Neural cell (in vitro differentiated cells): Measurements from ENCODE around the gene TSFM. TPM values are rescaled to one million over a fixed set of nuclear protein-coding genes. Genes with fewer than 3 reads are reported as not detected.

Experiments used
- H2AFZ ChIP-seq: fragments of 200-600, 300-800 bp; sonication (generic), shearing (Covaris generic); 2 replicates; pipeline ENCODE4 v1.6.0; 2014; ENCODE audit warnings: low read depth, mild to moderate bottlenecking, antibody characterized with exemption, low read length, moderate library complexity
- H3F3A ChIP-seq: fragments of 200-600 bp; shearing (Covaris generic); 2 replicates; pipeline ENCODE4 v1.6.1; 2016; ENCODE audit warnings: mild to moderate bottlenecking, moderate library complexity, mixed read lengths, antibody characterized with exemption, low read length; ENCODE audit not compliant: insufficient read depth, poor library complexity, severe bottlenecking
- H3K27ac ChIP-seq: fragments of 200-600, 300-800 bp; sonication (generic), shearing (Covaris generic); 2 replicates; pipeline ENCODE4 v1.5.1; 2014; ENCODE audit warnings: mild to moderate bottlenecking, low read length, moderate library complexity
- H3K27me3 ChIP-seq: fragments of 300-800, 200-600 bp; sonication (generic), shearing (Covaris generic); 2 replicates; pipeline ENCODE4 v1.6.0; 2014; ENCODE audit warnings: mild to moderate bottlenecking, low read depth, low read length, moderate library complexity; ENCODE audit not compliant: insufficient read depth
- H3K36me3 ChIP-seq: fragments of 300-800, 200-600 bp; sonication (generic), shearing (Covaris generic); 2 replicates; pipeline ENCODE4 v1.5.1; 2014; ENCODE audit warnings: mild to moderate bottlenecking, antibody characterized with exemption, low read length, moderate library complexity; ENCODE audit not compliant: insufficient read depth
- H3K4me2 ChIP-seq: fragments of 300-800, 200-600 bp; sonication (generic), shearing (Covaris generic); 2 replicates; pipeline ENCODE4 v1.6.0; 2014; ENCODE audit warnings: mild to moderate bottlenecking, low read length
- H3K4me3 ChIP-seq: fragments of 300-800, 200-600 bp; sonication (generic), shearing (Covaris generic); 2 replicates; pipeline ENCODE4 v1.5.1; 2014; ENCODE audit warnings: mild to moderate bottlenecking, low read length, moderate library complexity
- H3K79me2 ChIP-seq: fragments of 200-600 bp; shearing (Covaris generic); replicated peaks from 2 replicates; pipeline ENCODE4 v1.6.0; 2014; ENCODE audit warnings: mild to moderate bottlenecking, low read length, moderate library complexity; ENCODE audit not compliant: insufficient read depth
- H3K9ac ChIP-seq: fragments of 300-800, 200-600 bp; sonication (generic), shearing (Covaris generic); 2 replicates; pipeline ENCODE4 v1.6.1; 2016; ENCODE audit warnings: mild to moderate bottlenecking, low read length, mixed read lengths
- H3K9me2 ChIP-seq: fragments of 200-600 bp; shearing (Covaris generic); 2 replicates; pipeline ENCODE4 v1.6.1; 2016; ENCODE audit warnings: mild to moderate bottlenecking, low read length, mixed read lengths; ENCODE audit not compliant: insufficient read depth
- H3K9me3 ChIP-seq: fragments of 200-600, 300-800 bp; sonication (generic), shearing (Covaris generic); 2 replicates; pipeline ENCODE4 v1.6.1; 2016; ENCODE audit warnings: mild to moderate bottlenecking, mixed run types, low read length, moderate library complexity, mixed read lengths
- H4K20me1 ChIP-seq: fragments of 200-600 bp; shearing (Covaris generic); 2 replicates; pipeline ENCODE4 v1.6.1; 2016; ENCODE audit warnings: mild to moderate bottlenecking, mixed run types; ENCODE audit not compliant: insufficient read depth
- CTCF ChIP-seq: fragments of 450-650 bp; IDR thresholded peaks from 2 replicates; pipeline ENCODE4 v1.5.1; 2014; ENCODE audit warnings: antibody characterized with exemption, mild to moderate bottlenecking, moderate library complexity; ENCODE audit not compliant: poor library complexity, severe bottlenecking
- EP300 ChIP-seq: fragments of 450-650 bp; conservative IDR thresholded peaks from 2 replicates; pipeline ENCODE4 v1.6.1; 2014; ENCODE audit warnings: antibody characterized with exemption, mild to moderate bottlenecking, moderate library complexity; ENCODE audit not compliant: poor library complexity, severe bottlenecking
- EZH2 ChIP-seq: fragments of 200-600, 300-800 bp; shearing (Covaris generic), sonication (generic); IDR thresholded peaks from 2 replicates; pipeline ENCODE4 v1.6.1; 2014; ENCODE audit warnings: antibody characterized with exemption, low read length, borderline replicate concordance, mild to moderate bottlenecking; ENCODE audit not compliant: insufficient read depth, poor library complexity, severe bottlenecking
- MXI1 ChIP-seq: fragments of 450-650 bp; conservative IDR thresholded peaks from 2 replicates; pipeline ENCODE4 v1.6.1; 2014; ENCODE audit warnings: antibody characterized with exemption, mild to moderate bottlenecking; ENCODE audit not compliant: poor library complexity, severe bottlenecking
- POLR2AphosphoS5 ChIP-seq: IDR thresholded peaks from 2 replicates; pipeline ENCODE4 v1.6.1; 2012
- RAD21 ChIP-seq: fragments of 450-650 bp; conservative IDR thresholded peaks from 2 replicates; pipeline ENCODE4 v1.6.1; 2014; ENCODE audit warnings: antibody characterized with exemption, mild to moderate bottlenecking, moderate library complexity
- REST ChIP-seq: IDR thresholded peaks from 2 replicates; pipeline ENCODE4 v1.6.1; 2012; ENCODE audit warnings: borderline replicate concordance
- SMC3 ChIP-seq: fragments of 450-650 bp; conservative IDR thresholded peaks from 2 replicates; pipeline ENCODE4 v1.6.1; 2014; ENCODE audit warnings: antibody characterized with exemption, mild to moderate bottlenecking, moderate library complexity; ENCODE audit not compliant: poor library complexity
- TAF1 ChIP-seq: IDR thresholded peaks from 2 replicates; pipeline ENCODE4 v1.6.1; 2012; ENCODE audit warnings: low read depth
- polyA plus RNA-seq: library from polyadenylated mRNA; depleted of rRNA; stranded (reverse); fragments of >200 nt; gene quantifications from 2 replicates; pipeline ENCODE4 v1.2.3, GENCODE V29; 2014

Gene TSFM
- polyA plus RNA-seq, 1 donor from 2014 or later: 37.8 TPM

- Histone ChIP-seq H3K4me2 (no peak overlapping the region), H3K27me3 (no peaks in the 10 kb centered on the region), H3K9ac (no peak overlapping the region), H4K20me1 (no peaks in the 10 kb centered on the region), H3F3A (no peaks in the 10 kb centered on the region), H3K9me3 (no peaks in the 10 kb centered on the region), H3K36me3 (no peaks in the 10 kb centered on the region), H3K79me2 (peaks cover 10% of the 10 kb centered on the region), H3K4me3 (peak overlapping the region; percentile 80), H2AFZ (no peak overlapping the region), H3K27ac (no peak overlapping the region), H3K9me2 (no peaks in the 10 kb centered on the region)
- no peak for TF ChIP-seq SMC3
These were observed 362 bp upstream of the TSFM start for GRCh38 chr12:57782243-57782607.

GRCh38 chr12:57783466-57783801 lies 847 bp downstream of the TSFM start:
- no peak overlapping the region for H2AFZ ChIP-seq
- no peaks in the 10 kb centered on the region for H3K27me3 ChIP-seq
- no peaks in the 10 kb centered on the region for H3F3A ChIP-seq
- H3K79me2 ChIP-seq: peaks cover 10% of the 10 kb centered on the region
- peak overlapping the region; percentile 72 for H3K9ac ChIP-seq
- peak overlapping the region; percentile 96 for H3K4me2 ChIP-seq
- no peaks in the 10 kb centered on the region for H3K9me3 ChIP-seq
- H3K36me3 ChIP-seq: no peaks in the 10 kb centered on the region
- no peaks in the 10 kb centered on the region for H3K9me2 ChIP-seq
- no peak for TF ChIP-seq MXI1
- TF ChIP-seq POLR2AphosphoS5: no peak
- no peak for TF ChIP-seq EP300
- no peak for TF ChIP-seq TAF1
- no peak for TF ChIP-seq CTCF
- no peak for TF ChIP-seq EZH2
- H4K20me1 ChIP-seq: no peaks in the 10 kb centered on the region
- no peak overlapping the region for H3K27ac ChIP-seq
- H3K4me3 ChIP-seq: peak overlapping the region; percentile 80

- TF ChIP-seq SMC3: no peak
- no peak for TF ChIP-seq REST
- no peak for TF ChIP-seq CTCF
- TF ChIP-seq POLR2AphosphoS5: no peak
- TF ChIP-seq RAD21: no peak
- no peak for TF ChIP-seq MXI1
- no peak for TF ChIP-seq EP300
- TF ChIP-seq TAF1: no peak
- no peak for TF ChIP-seq EZH2
- Histone ChIP-seq H3K9me2 (no peaks in the 10 kb centered on the region), H3F3A (no peaks in the 10 kb centered on the region), H4K20me1 (no peaks in the 10 kb centered on the region), H3K4me3 (no peak overlapping the region), H3K36me3 (no peaks in the 10 kb centered on the region), H3K9me3 (no peaks in the 10 kb centered on the region), H3K27ac (no peak overlapping the region), H3K79me2 (peaks cover 10% of the 10 kb centered on the region), H3K4me2 (no peak overlapping the region), H2AFZ (no peak overlapping the region), H3K9ac (no peak overlapping the region), H3K27me3 (no peaks in the 10 kb centered on the region)
These were observed 1.3 kb downstream of the TSFM start for GRCh38 chr12:57783861-57784260.
